Measurements from ENCODE around the gene PDE4A. TPM values are rescaled to one million over a fixed set of nuclear protein-coding genes. Genes with fewer than 3 reads are reported as not detected.
A peak's percentile ranks its signal among the peaks of the same experiment; 100 is the strongest.
"Not testable (repeated sequence)": the region's sequence is repeated elsewhere in the genome, so short reads cannot be mapped to it uniquely, and the experiment has no call there.

Gene PDE4A
- total RNA-seq, 1 donor from 2014 or later, result 0.26 TPM

GRCh38 chr19:10461047-10461949 is 41.0 kb downstream of the PDE4A start:
- peak overlapping the region; percentile 39 for H3K4me3 ChIP-seq (ENCODE audit: low read depth, low read length)
- no peak for TF ChIP-seq CTCF (IDR thresholded peaks at IDR 0.05; ENCODE audit: insufficient read depth, low read length, severe bottlenecking)
- H3K36me3 ChIP-seq (ENCODE audit: control insufficient read depth, insufficient read depth, low read length), result no peaks in the 10 kb centered on the region
- DNase-seq (ENCODE audit: low read depth) (peak; percentile 81), FAIRE-seq (no peak)
- H3K27me3 ChIP-seq (ENCODE audit: control insufficient read depth, insufficient read depth, low read length), result no peaks in the 10 kb centered on the region

- not testable (repeated sequence) for FAIRE-seq; H3K27me3 ChIP-seq (ENCODE audit: control insufficient read depth, insufficient read depth, low read length); H3K36me3 ChIP-seq (ENCODE audit: control insufficient read depth, insufficient read depth, low read length); DNase-seq (ENCODE audit: low read depth); H3K4me3 ChIP-seq (ENCODE audit: low read depth, low read length)
These were observed 41.7 kb downstream of the PDE4A start for GRCh38 chr19:10462042-10462441.

DNA sequence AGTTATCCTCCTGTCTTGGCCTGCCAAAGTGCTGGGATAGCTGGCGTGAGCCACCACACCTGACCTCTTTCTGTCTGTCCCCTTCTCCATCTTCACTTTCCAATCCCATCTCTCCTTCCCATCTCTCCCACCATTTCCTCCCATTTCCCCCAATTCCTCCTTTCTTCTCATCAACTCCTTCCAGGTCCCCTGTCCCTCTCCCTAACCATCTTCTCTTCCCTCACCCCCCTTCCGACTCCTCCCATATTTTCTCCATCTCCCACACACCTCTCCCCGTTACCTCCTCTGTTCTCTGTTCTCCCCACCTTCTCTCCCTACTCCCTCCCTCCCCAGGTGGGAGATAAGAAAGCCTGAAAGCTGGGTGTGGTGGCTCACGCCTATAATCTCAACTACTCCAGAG is 42.2 kb downstream of the PDE4A start:
- DNase-seq (ENCODE audit: low read depth) (no peak), FAIRE-seq (no peak)
- H3K36me3 ChIP-seq (ENCODE audit: control insufficient read depth, insufficient read depth, low read length), result no peaks in the 10 kb centered on the region
- no peak overlapping the region for H3K4me3 ChIP-seq (ENCODE audit: low read depth, low read length)
- no peaks in the 10 kb centered on the region for H3K27me3 ChIP-seq (ENCODE audit: control insufficient read depth, insufficient read depth, low read length)
- no peak for TF ChIP-seq CTCF (IDR thresholded peaks at IDR 0.05; ENCODE audit: insufficient read depth, low read length, severe bottlenecking)

DNA sequence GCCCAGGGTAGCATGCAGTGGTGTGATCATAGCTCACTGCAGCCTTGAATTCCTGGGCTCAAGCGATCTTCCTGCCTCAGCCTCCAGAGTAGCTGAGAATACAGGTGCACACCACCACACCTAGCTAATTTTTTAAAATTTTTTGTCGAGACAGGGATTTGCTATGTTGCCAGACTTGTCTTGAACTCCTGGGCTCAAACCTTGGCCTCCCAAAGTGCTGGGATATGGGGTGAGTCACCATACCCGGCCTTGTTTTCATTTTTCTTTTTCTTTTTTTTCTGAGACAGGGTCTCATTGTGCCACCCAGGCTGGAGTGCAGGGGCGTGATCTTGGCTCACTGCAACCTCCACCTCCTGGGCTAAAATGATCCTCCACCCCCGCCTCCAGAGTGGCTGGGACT is 44.1 kb downstream of the PDE4A start:
- no peak for TF ChIP-seq CTCF (IDR thresholded peaks at IDR 0.05; ENCODE audit: insufficient read depth, low read length, severe bottlenecking)
- no peaks in the 10 kb centered on the region for H3K27me3 ChIP-seq (ENCODE audit: control insufficient read depth, insufficient read depth, low read length)
- no peak for FAIRE-seq

GRCh38 chr19:10467104-10467706 is 46.9 kb downstream of the PDE4A start:
- Histone ChIP-seq H3K36me3 (ENCODE audit: control insufficient read depth, insufficient read depth, low read length) (no peaks in the 10 kb centered on the region), H3K27me3 (ENCODE audit: control insufficient read depth, insufficient read depth, low read length) (no peaks in the 10 kb centered on the region), H3K4me3 (ENCODE audit: low read depth, low read length) (no peak overlapping the region)
- no peak for TF ChIP-seq CTCF (IDR thresholded peaks at IDR 0.05; ENCODE audit: insufficient read depth, low read length, severe bottlenecking)
- DNase-seq (ENCODE audit: low read depth) (no peak), FAIRE-seq (no peak)

More for the DNA sequence above, 44.1 kb downstream of the PDE4A start:
- no peak for DNase-seq (ENCODE audit: low read depth)
- H3K36me3 ChIP-seq (ENCODE audit: control insufficient read depth, insufficient read depth, low read length), result no peaks in the 10 kb centered on the region
- no peak overlapping the region for H3K4me3 ChIP-seq (ENCODE audit: low read depth, low read length)

GRCh38 chr19:10468133-10468532 is 47.8 kb downstream of the PDE4A start:
- DNase-seq (ENCODE audit: low read depth), result no peak
- Histone ChIP-seq H3K36me3 (ENCODE audit: control insufficient read depth, insufficient read depth, low read length) (no peaks in the 10 kb centered on the region), H3K27me3 (ENCODE audit: control insufficient read depth, insufficient read depth, low read length) (no peaks in the 10 kb centered on the region), H3K4me3 (ENCODE audit: low read depth, low read length) (no peak overlapping the region)
- no peak for FAIRE-seq
- TF ChIP-seq CTCF (IDR thresholded peaks at IDR 0.05; ENCODE audit: insufficient read depth, low read length, severe bottlenecking), result no peak

Measured in bronchial epithelial cell (primary cell).